HTR-8/SVneo (cell line): ENCODE data around the gene ABCD3.
"Not testable (repeated sequence)": the region's sequence is repeated elsewhere in the genome, so short reads cannot be mapped to it uniquely, and the experiment has no call there.

ENCODE experiments used
- DNase-seq: peaks from one replicate; pipeline ENCODE4 v3.0.0; 2011; ENCODE audit warnings: low spot score, mixed read lengths; ENCODE audit not compliant: insufficient read length
- FAIRE-seq: peaks from 2 replicates; lab custom pipeline; 2011; peaks lifted over from hg19 to GRCh38; lab: Jason Lieb, UNC

ABCD3 gene

DNA sequence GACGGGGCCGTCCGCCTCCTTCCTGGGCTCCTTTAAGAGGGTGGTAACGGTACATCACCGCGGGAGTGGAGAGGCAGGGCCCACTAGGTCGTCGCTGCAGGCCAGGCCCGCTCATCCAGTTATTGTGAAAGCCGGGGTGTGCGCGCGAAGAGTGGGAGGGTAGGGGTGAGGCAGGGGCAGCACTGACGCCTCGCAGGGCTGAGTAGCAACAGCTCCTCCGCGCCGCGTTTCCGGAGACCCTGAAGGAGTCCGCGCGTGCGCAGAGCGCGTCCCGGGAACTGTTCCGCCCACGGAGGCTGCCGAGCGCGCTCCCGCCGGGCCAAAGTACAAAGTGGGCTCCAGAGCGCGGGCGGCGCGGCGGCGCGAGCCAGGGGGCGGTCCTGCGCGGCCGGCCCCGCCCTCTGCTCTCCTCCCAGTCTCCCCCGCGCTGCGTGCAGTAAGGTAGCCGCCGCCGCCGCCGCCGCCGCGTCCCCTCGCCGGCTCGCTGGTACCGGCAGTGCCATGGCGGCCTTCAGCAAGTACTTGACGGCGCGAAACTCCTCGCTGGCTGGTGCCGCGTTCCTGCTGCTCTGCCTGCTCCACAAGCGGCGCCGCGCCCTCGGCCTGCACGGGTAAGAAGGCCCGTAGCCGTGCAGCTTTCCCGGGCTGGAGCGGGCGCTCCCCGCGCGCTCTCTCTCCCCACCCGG is at the start of gene ABCD3:
Gene ABCD3 (plus strand): TSS at position 412 of the 686 bp plus-strand sequence. CDS start 90 bp downstream, at position 502.
- peak; percentile 87 for DNase-seq
- FAIRE-seq: peak; percentile 83

DNA sequence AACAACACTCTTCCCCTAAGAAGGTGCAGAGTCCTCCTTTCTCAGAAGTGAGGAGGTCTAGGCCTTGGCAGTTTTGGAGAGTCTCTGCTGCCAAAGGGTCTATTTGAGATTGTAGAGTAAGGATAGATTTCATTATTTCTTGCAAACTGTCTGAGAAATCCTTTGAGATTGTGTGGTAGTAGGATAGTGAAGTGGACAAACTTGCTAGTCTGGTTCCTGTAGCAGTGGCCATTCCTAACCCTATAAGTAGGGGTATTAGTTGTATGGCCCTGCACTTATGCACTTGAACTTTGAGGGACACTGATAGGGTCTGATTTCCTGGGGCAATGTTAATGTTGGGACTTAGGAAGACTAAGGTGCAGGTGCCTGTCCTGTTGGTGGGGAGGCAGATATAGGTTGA is 45.4 kb upstream of the ABCD3 start:
- not testable (repeated sequence) for FAIRE-seq, DNase-seq

DNA sequence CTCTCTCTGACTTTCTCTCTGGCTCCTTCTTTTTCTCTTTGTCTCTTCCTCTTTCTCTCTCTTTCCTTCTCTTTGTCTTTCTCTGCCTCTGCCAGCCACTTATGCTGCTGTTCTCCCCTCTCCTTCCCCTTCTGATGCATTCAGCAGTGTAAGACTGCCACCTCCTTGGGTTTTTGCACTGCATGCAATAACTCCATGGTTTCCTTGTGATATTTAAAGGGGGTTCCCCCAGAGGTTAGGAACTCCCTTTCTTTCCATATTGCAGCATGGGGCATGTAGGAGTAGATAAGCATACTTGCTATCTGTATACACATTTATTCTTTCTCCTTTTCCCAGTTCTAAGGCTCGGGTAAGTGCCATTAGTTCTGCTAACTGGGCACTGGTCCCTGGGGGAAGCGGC is 44.9 kb upstream of the ABCD3 start:
- FAIRE-seq, DNase-seq: not testable (repeated sequence)

DNA sequence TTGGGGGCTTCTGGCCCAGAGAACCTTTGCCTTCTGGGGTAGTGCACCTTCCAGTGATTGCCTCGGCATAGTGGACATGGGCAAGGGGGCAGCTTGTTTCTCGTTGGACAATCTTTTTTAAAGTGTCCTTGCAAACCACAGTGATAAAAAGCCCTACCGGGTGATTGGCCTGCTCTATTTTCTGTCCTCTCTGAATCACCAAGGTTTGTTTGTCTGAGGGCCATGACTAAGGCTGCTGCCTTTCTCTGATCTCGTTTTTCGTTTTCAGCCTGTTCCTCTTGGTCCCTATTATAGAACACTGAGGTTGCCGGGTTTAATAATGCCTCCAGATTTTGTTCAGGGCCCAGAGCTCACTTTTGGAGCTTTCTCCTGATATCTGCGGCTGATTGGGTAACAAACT is 42.5 kb upstream of the ABCD3 start:
- not testable (repeated sequence) for FAIRE-seq, DNase-seq

DNA sequence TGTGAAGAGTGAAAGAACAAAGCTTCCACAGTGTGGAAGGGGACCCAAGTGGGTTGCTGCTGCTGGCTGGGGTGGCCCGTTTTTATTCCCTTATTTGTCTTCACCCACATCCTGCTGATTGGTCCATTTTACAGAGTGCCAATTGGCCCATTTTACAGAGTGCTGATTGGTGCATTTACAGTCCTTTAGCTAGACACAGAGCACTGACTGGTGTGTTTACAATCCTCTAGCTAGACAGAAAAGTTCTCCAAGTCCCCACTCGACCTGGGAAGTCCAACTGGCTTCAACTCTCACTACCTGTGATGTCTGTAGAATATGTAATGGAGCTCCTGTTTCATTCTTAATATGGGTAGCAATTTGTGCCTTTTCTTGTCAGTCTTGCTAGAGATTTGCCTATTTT is 39.7 kb upstream of the ABCD3 start:
- FAIRE-seq, DNase-seq: not testable (repeated sequence)

DNA sequence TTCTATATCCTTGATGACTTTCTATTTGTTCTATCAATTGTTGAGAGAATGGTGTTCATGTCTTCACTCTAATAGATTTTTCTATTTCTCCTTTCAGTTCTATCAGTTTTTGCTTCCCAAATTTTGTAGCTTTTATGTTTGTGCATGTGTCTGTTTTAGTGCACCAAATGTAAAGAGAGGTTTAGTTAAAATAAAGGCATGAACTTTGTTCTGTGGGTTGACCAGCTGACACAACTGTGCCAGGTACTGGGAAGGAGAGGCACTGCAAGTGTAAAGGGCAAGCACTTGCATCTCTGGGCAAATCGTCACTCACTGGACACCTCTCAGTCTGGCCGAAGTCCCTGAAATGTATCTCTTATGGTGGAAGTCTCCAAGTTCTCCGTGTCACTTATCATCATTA is 38.6 kb upstream of the ABCD3 start:
- DNase-seq (no peak), FAIRE-seq (no peak)

DNA sequence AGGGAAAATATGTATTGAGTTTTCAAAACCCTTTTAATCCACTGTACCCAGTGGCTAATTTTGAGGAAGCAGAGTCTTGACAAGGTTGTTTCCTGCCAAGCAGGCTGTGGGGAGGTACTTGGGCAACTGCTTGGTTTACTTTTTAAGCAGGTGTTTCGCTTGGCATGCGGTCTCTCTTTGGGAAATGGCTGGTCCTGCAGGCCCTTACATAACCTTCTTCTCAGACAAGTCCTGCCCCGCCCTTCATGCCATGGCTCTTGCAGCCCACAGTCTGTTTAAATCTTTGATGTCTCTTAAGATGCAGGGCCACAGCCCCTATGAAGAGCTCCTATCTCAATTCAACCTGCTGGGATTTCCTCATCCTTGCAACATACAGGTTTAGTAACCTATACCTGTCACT is 36.0 kb upstream of the ABCD3 start:
- DNase-seq: no peak
- no peak for FAIRE-seq

DNA sequence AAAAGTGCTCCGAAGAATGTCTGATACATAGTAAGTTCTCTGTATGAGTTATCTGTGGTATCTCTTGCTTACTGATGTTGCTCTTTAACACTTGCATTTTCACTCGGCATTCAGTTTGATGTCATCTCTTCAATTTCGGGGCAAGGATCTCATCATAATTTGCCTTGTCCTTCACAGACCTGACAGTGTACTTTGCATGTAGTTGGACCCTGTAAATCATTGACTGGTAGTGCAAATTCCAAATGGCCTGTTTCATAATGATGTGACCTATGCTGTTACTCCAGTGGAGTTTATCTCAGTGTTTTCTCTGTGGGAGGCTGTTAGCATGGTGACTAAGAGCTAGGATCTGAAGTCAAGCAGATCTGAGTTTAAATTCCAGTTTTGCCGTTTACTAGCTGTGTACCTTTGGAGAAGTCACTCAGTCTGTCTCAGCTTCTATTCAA is 34.2 kb upstream of the ABCD3 start:
- no peak for FAIRE-seq

DNA sequence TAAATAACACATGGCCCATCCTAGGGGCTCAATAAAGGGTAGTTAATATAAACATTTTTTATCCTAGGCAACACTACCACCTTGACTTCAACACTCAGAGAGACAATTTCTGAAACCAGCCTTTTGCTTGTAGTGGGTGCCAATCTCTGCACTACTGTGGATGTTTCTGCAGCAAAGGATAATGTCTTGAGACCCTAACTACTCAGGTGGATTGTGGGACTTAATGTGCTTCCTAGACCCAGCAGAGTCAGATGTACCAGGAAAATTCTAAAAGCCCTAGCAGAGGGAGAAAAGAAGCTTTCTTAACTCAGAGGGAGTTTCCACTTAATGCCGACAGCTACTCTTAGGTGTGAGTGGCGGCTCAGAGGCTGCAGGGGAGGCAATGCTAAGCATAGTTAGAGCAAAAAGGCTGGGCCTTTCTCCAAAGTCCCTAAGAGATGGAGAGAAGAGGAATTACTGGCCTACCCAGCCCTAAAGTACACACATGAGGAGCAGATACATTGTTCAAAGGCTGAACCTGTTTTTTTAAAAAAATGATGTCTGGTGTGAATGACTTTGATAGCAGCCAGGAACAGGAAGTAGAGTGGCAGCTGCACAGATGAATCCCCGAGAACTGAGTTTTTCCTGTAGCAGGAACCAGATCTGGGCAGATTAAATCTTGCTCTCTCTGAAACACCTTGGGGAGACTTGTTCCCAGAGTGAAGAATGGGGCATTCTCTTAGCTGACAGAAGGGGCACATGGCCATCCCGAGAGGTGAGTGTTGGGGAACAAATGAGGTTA is 33.5 kb upstream of the ABCD3 start:
- FAIRE-seq: no peak
- no peak for DNase-seq

More for the DNA sequence above, 34.2 kb upstream of the ABCD3 start:
- no peak for DNase-seq

DNA sequence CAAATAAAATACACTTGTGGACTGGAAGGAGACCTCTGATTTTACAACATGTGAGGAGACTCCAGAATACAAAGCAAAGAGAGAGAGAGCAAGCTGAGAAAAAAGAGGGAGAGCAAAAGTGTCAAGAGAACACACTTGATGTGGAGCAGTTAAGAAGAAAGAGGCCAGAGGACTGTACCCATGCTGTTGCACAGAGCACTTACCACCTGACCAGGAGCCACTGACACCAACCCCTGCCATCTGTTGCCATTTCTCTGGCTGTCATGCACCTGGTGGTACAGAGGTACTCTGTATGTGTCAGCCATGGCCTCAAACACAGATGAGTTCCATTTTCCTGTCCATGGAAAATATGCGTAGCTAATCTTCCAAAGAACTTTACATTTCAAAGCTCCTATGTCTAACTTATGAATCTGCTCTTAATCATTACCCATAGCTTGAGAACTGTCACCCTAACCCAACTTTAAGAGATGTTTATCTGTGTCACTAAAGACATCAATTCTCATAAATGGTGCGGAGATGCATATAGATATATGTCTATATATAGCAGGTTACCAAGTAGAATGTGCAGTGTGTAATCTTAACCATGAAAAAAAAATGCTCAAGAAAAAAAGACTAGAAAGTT is 32.8 kb upstream of the ABCD3 start:
- DNase-seq: no peak
- FAIRE-seq: no peak

DNA sequence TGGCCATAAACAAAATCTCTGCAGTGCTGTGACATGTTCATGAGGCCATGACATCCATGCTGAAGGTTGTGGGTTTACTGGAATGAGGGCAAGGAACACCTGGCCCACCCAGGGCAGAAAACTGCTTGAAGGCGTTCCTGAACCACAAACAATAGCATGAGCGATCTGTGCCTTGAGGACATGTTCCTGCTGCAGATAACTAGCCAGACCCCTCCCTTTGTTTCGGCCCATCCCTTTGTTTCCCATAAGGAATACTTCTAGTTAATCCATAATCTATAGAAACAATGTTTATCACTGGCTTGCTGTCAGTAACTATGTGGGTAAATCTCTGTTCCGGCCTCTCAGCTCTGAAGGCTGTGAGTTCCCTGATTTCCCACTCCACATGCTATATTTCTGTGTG is 28.9 kb upstream of the ABCD3 start:
- FAIRE-seq (no peak), DNase-seq (no peak)

DNA sequence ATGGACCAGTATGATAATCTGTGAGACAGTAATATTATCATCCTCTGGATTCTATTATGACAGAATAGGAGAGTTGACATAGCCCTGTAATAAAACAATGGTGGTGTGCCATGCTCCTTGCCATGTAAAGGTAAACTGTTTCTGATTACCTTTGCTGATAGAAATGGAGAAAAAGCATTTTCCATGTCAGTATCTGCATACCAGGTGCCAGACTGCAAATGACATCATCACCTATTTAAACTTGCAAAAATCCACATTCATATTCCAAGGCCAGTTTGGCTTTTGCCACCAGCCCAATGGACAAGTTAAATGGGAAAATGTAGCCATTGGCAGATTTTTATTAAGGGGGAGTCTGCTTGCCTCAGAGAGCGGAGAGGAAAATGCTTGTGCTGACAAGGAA is 23.9 kb upstream of the ABCD3 start:
- DNase-seq (no peak), FAIRE-seq (no peak)

DNA sequence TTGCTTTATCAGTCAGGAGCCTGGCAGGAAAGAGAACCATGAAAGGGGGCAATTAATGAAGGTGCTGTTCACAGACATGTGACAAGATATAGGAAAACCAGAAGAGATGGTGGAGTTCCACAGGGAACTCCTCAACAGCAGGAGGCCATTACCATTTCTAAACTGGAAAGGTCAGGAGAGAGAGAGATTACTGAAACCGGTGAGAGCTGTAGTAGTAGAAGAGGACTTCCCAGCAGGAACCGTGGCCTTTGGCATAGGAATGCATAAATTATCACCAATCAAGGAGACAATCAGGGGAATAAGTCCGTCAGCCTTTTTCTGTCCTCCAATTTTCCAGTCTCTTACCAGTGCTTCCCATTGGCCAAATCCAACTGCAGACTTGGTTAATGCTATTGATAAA is 23.0 kb upstream of the ABCD3 start:
- no peak for DNase-seq
- no peak for FAIRE-seq

DNA sequence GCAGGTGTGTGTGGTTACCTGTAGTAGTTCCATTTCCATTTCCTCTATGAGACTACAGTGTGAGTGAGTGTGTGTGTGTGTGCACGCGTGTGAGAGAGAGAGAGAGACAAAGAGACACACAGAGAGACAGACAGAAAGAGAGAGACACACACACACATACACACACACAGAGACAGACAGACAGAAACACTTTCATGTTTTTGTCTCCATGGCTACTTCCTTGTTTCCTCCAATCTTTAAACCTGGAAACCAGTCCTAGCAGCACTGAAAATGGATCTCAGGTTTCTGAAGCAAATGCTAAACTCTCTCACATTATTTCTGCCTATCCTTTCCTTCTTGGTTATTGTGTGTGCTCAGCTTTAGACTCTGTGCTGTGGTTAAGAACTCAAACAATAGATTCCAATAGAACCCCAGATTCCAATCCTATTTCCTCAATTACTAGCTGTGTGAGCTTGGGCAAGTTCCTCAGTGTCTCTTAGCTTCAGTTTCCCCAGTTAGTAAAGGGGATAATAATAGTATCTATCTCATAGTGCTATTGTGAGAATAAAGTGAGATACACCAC is 22.4 kb upstream of the ABCD3 start:
- FAIRE-seq: no peak
- DNase-seq: no peak

DNA sequence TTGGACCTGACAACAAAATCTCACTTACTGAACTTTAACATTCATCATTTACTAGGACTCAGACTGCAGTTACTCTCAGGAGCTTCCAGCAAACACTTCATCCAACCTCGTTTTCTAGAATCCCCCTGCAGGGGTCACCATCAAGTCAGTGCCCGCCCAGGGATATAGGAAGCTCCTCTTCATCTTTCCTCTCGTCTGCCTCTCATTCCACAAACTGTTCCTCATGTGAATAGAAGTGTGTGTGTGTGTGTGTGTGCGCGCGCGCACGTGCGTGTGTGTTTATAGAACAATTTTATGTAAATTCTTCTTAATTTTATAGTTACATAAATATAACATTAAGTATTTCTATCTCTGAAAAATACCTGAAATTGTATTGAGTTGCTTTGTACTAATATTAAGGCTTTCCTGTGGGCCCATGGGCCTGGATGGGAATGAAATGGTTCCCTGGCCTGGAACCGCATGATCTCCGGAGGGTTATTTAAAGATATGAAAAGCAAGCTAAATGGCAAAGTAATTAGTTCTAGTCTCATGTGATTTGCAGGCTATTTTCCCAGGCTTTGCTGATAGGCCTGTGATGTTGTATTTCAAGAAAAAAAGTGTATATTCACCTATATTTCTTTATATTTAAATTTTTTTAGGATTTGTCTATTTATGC is 21.7 kb upstream of the ABCD3 start:
- DNase-seq (no peak), FAIRE-seq (no peak)

DNA sequence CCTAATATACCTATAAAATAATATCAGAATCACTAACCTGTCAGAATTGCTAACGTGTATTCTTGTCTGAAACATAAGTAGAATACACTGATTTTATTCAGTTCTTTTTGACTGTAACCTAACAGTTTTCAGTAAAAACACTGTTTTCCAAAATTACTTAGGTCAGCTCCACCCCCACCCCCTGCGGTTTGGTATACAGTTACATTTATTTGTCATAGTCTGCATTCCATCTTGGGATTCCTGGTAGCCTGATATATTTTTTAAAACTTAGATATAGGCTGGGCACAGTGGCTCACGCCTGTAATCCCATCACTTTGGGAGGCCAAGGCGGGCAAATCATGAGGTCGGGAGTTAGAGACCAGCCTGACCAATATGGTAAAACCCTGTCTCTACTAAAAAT is 19.8 kb upstream of the ABCD3 start:
- FAIRE-seq (no peak), DNase-seq (no peak)

DNA sequence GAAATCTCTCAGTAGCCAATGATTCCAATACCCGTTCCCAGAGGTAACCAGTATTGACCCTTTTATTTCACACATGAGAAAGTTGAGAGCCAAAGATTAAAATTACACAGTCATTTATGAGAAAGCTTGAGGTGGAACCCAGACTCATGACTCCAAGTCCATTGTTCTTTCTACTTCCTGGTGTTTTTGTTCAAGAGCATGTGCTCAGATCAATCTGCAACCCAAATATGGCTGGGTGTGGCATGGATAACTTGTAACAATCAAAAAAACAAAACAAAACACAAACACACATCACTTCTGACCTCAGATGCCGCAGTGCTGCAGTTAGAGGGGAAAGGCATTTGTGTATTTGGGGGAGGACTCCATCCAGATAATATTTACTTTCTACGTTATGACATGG is 18.7 kb upstream of the ABCD3 start:
- DNase-seq: no peak
- FAIRE-seq: no peak

DNA sequence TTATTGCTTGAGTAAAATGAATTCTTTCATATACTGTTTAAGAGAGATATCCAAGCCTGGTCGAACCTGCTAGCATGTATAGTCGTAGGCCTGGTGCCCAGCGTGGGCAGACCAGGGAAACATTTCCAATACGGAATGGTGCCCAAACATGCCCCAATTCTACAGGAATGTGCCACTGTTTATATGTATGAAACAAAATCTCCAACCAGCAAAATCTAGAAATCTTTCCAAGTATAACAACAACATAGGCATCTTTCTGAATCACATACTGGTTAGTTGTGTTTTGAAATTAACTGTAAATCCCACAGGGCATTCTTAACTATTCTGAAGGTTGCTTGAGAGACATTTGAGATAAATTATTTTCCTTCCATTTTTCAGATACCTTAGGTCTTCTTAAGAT is 17.0 kb upstream of the ABCD3 start:
- FAIRE-seq: no peak
- no peak for DNase-seq

DNA sequence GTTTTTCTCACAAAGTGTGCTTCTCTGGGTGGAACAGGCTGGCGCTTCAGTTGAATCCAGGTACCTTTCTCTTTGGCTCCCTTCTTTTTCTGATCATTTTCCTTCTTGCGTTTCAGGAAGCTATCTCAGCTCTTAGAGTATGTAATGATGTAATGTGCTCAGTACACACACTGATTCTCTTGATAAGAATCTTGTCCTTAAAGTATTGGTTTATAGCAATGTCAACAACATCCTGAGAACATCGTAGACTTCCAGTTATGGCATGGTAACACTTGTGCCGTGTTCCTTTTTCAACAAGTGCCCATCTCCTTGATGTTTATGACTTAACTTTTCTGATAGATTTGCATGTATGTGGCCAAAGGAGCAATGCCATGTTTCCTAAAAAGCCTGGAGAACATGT is 11.7 kb upstream of the ABCD3 start:
- DNase-seq (no peak), FAIRE-seq (no peak)

DNA sequence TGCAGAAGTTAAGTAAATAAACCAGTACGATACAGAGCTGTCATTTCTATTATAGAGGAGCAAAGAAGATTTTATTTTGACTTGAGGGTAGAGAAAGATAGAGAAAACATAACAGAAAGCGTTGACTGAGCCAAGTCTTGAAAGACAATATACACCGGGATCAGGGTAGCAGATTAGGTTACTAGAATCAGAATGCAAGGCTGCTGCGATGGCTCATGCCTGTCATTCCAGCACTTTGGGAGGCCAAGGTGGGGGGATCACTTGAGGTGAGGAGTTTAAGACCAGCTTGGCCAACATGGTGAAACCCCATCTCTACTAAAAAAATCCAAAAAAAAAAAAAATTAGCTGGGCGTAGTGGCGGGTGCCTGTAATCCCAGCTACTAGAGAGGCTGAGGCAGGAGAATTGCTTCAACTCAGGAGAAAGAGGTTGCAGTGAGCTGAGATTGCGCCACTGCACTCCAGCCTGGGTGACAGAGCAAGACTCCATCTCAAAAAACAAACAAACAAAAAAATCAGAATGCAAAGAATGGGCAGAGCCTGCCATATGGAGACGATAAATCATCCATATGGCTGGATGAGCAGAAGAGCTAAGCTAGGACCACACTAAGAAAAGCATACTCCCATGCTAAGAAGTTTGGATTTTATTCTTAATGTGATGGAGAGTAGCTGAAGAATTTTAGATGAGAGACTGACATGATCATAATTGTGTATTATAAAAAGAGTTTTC is 9.9 kb upstream of the ABCD3 start:
- no peak for DNase-seq
- FAIRE-seq: no peak
